Measurements from ENCODE around the gene ARL6IP4. TPM values are rescaled to one million over a fixed set of nuclear protein-coding genes. Genes with fewer than 3 reads are reported as not detected.

The ARL6IP4 gene
- polyA plus RNA-seq, 3 donors, result 152 to 268 (median 167) TPM

DNA sequence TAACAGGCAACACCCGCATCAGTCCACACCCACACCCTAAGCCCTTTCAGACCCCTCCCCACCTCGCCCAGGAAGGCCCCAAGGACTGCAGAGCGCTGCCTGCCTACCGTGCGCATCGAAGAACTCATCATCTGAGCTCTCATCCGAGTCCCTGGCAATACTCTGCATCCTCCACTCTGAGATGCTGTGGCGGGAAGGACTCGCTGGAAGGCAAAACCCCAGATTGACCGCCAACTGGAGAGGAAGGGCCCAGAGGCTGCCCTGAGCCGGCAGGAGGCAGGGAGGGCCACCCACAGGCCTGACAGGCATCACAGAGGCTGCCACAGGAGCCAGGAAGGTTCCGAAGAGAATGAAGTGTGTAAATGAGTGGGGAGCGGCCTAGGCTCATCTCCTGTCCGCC is 23.8 kb downstream of the ARL6IP4 start:
- Histone ChIP-seq H2AFZ (ENCODE audit: insufficient read depth, low read depth, low read length, poor library complexity, severe bottlenecking) (no peak overlapping the region), H3K4me1 (ENCODE audit: control insufficient read depth in 1 of 2, insufficient read depth in 2 of 2, low read length in 2 of 2) (no peaks in the 10 kb centered on the region), H3K9ac (ENCODE audit: insufficient read depth, low read length, poor library complexity, severe bottlenecking) (no peak overlapping the region), H3K9me3 (replicated peaks in 1 of 2; ENCODE audit: control insufficient read depth in 1 of 2, insufficient read depth in 1 of 2, low read length in 2 of 2) (no peaks in the 10 kb centered on the region), H3K27me3 (ENCODE audit: control insufficient read depth in 2 of 2, insufficient read depth in 2 of 2, low read length in 2 of 2) (no peaks in the 10 kb centered on the region), H3K79me2 (ENCODE audit: insufficient read depth, low read length) (no peaks in the 10 kb centered on the region), H3K36me3 (replicated peaks in 1 of 2; ENCODE audit: control insufficient read depth in 1 of 2, insufficient read depth in 2 of 2, low read length in 2 of 2) (no peaks in the 10 kb centered on the region), H4K20me1 (ENCODE audit: insufficient read depth, low read length) (no peaks in the 10 kb centered on the region), H3K27ac (ENCODE audit: low read depth in 1 of 2, low read length in 2 of 2) (no peak overlapping the region), H3K4me3 (replicated peaks in 1 of 3; ENCODE audit: low read depth in 2 of 3, low read length in 3 of 3) (no peak overlapping the region), H3K4me2 (replicated peaks; ENCODE audit: extremely low read depth, low read length, poor library complexity, severe bottlenecking) (no peak overlapping the region)
- 90% methylated on average over 10 of the region's 14 CpGs for WGBS (ENCODE audit: insufficient coverage)
- no peak for TF ChIP-seq CTCF (IDR thresholded peaks at IDR 0.05)
- no peak overlapping the region for H3K27ac Mint-ChIP-seq
- peaks cover 0 to 8% (median 0%) of the 10 kb centered on the region in 3 donors for H3K27me3 Mint-ChIP-seq (ENCODE audit: low read depth in 3 of 3)
- no peak for DNase-seq
- H3K4me3 Mint-ChIP-seq, result no peak overlapping the region
- no peaks in the 10 kb centered on the region for H3K9me3 Mint-ChIP-seq
- H3K4me1 Mint-ChIP-seq, result no peaks in the 10 kb centered on the region
- H3K36me3 Mint-ChIP-seq, result no peaks in the 10 kb centered on the region
- intact Hi-C loops (cut with micrococcal nuclease), result no loop called here

DNA sequence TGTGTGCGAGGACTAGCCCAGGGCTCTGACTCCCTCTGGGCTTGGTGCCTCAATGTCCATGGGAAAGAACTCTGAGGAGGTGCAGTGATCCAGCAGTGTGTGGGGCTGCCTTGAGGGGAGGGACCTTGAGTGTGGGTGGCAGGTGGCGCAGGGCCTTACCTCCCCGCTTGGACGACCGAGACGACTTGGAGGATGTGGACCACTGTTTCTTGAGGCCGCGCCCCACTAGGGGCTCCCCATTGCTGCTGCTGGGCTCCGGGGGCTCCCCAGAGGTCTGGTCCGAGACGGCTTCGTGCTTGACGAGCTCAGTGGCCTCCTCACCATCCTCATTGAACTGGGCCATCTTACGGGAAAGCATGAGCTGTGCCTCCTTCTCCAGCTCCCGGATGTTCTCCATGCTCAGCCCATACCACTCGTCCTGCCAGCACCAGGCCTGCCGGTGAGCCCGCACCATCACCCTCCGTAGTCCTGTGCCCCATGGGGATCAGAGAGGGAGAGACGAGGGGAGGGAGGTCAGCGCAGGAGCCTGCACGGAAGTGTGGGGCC is 24.7 kb downstream of the ARL6IP4 start:
- no peaks in the 10 kb centered on the region for H3K9me3 ChIP-seq (replicated peaks in 1 of 2; ENCODE audit: control insufficient read depth in 1 of 2, insufficient read depth in 1 of 2, low read length in 2 of 2)
- H4K20me1 ChIP-seq (ENCODE audit: insufficient read depth, low read length), result no peaks in the 10 kb centered on the region
- H3K36me3 Mint-ChIP-seq, result no peaks in the 10 kb centered on the region
- no peaks in the 10 kb centered on the region for H3K27me3 ChIP-seq (ENCODE audit: control insufficient read depth in 2 of 2, insufficient read depth in 2 of 2, low read length in 2 of 2)
- no peak overlapping the region for H3K27ac ChIP-seq (ENCODE audit: low read depth in 1 of 2, low read length in 2 of 2)
- no peaks in the 10 kb centered on the region for H3K4me1 ChIP-seq (ENCODE audit: control insufficient read depth in 1 of 2, insufficient read depth in 2 of 2, low read length in 2 of 2)
- peaks cover 0 to 4% (median 0%) of the 10 kb centered on the region in 3 donors for H3K27me3 Mint-ChIP-seq (ENCODE audit: low read depth in 3 of 3)
- H3K4me3 Mint-ChIP-seq, result no peak overlapping the region
- WGBS (ENCODE audit: insufficient coverage), result 99% methylated on average over 21 of the region's 22 CpGs
- no peak overlapping the region for H2AFZ ChIP-seq (ENCODE audit: insufficient read depth, low read depth, low read length, poor library complexity, severe bottlenecking)
- no peak for DNase-seq
- no peak overlapping the region for H3K27ac Mint-ChIP-seq
- no peaks in the 10 kb centered on the region for H3K36me3 ChIP-seq (replicated peaks in 1 of 2; ENCODE audit: control insufficient read depth in 1 of 2, insufficient read depth in 2 of 2, low read length in 2 of 2)
- H3K9ac ChIP-seq (ENCODE audit: insufficient read depth, low read length, poor library complexity, severe bottlenecking), result no peak overlapping the region
- intact Hi-C loops (cut with micrococcal nuclease), result no loop called here
- TF ChIP-seq CTCF (IDR thresholded peaks at IDR 0.05), result no peak
- no peaks in the 10 kb centered on the region for H3K4me1 Mint-ChIP-seq
- H3K4me2 ChIP-seq (replicated peaks; ENCODE audit: extremely low read depth, low read length, poor library complexity, severe bottlenecking), result no peak overlapping the region
- H3K4me3 ChIP-seq (replicated peaks in 1 of 3; ENCODE audit: low read depth in 2 of 3, low read length in 3 of 3), result no peak overlapping the region
- H3K79me2 ChIP-seq (ENCODE audit: insufficient read depth, low read length), result no peaks in the 10 kb centered on the region
- no peaks in the 10 kb centered on the region for H3K9me3 Mint-ChIP-seq

Data from CD14-positive monocyte (primary cell).